ENCODE data around the gene FBXO46. TPM values are rescaled to one million over a fixed set of nuclear protein-coding genes. Genes with fewer than 3 reads are reported as not detected.

The FBXO46 gene
- total and polyA plus RNA-seq, 4 donors, result 1.2 to 4.5 (median 3.6) TPM

DNA sequence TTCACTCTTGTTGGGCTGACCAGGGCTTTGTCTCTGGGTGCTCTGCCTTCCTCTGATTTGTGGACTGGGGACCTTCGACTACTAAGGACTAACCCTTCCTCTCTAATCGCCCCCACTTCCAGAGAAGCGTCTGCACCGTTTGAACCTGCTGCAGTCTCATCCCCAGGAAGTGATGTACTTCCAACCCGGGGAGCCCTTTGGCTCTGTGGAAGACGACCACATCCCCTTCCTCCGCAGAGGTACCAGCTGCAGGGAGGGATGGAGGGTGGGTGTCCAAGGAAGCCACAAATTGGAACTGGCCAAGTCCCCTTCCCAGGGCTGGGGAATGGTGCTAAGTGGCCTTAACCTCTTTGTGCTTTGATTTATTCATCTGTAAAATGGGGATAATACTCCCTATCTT, 29.0 kb downstream of the FBXO46 start:
- no peak for DNase-seq (ENCODE audit: low spot score)
- Histone ChIP-seq H3K9me3 (ENCODE audit: control insufficient read depth in 4 of 4, low read length in 3 of 4) (no peaks in the 10 kb centered on the region), H3K27ac (ENCODE audit: low read depth in 1 of 2, low read length in 2 of 2) (no peak overlapping the region), H3K27me3 (ENCODE audit: control insufficient read depth in 4 of 4, insufficient read depth in 4 of 4, low read length in 3 of 4) (no peaks in the 10 kb centered on the region), H3K4me1 (ENCODE audit: control insufficient read depth in 4 of 4, insufficient read depth in 4 of 4, low read length in 3 of 4) (no peaks in the 10 kb centered on the region), H3K9ac (ENCODE audit: low read depth in 1 of 2, low read length in 2 of 2) (no peak overlapping the region), H3K36me3 (ENCODE audit: control insufficient read depth in 4 of 4, insufficient read depth in 3 of 4, low read depth in 1 of 4, low read length in 3 of 4) (peaks cover 0 to 20% (median 11%) of the 10 kb centered on the region in 4 donors), H3K4me3 (ENCODE audit: low read depth in 1 of 3, low read length in 3 of 3) (no peak overlapping the region)
- TF ChIP-seq HNF4A (conservative IDR thresholded peaks at IDR 0.05), result no peak
- no peak for TF ChIP-seq ATF3 (IDR thresholded peaks at IDR 0.05)
- no peak for TF ChIP-seq JUND (IDR thresholded peaks at IDR 0.05)
- no peak for TF ChIP-seq EGR1 (IDR thresholded peaks at IDR 0.05; ENCODE audit: low read depth in 2 of 2)
- no peak for TF ChIP-seq CTCF (IDR thresholded peaks at IDR 0.05; ENCODE audit: low read depth, low read length, missing input control)
- TF ChIP-seq, protein P1, sequence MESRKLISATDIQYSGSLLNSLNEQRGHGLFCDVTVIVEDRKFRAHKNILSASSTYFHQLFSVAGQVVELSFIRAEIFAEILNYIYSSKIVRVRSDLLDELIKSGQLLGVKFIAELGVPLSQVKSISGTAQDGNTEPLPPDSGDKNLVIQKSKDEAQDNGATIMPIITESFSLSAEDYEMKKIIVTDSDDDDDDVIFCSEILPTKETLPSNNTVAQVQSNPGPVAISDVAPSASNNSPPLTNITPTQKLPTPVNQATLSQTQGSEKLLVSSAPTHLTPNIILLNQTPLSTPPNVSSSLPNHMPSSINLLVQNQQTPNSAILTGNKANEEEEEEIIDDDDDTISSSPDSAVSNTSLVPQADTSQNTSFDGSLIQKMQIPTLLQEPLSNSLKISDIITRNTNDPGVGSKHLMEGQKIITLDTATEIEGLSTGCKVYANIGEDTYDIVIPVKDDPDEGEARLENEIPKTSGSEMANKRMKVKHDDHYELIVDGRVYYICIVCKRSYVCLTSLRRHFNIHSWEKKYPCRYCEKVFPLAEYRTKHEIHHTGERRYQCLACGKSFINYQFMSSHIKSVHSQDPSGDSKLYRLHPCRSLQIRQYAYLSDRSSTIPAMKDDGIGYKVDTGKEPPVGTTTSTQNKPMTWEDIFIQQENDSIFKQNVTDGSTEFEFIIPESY (IDR thresholded peaks at IDR 0.05), result no peak
- no peak for TF ChIP-seq FOXA2 (IDR thresholded peaks at IDR 0.05)
- no peak for TF ChIP-seq RXRA (IDR thresholded peaks at IDR 0.05)
- 84% methylated on average over 7 of the region's 7 CpGs for WGBS

- WGBS, result 1% methylated on average over 22 of the region's 22 CpGs
- Histone ChIP-seq H3K4me3 (ENCODE audit: low read depth in 1 of 3, low read length in 3 of 3) (peak overlapping the region; percentile 77 to 92 (median 82)), H3K9ac (ENCODE audit: low read depth in 1 of 2, low read length in 2 of 2) (peak overlapping the region; percentile 53 to 78), H3K9me3 (ENCODE audit: control insufficient read depth in 4 of 4, low read length in 3 of 4) (no peaks in the 10 kb centered on the region), H3K36me3 (ENCODE audit: control insufficient read depth in 4 of 4, insufficient read depth in 3 of 4, low read depth in 1 of 4, low read length in 3 of 4) (peaks cover 0 to 12% (median 5%) of the 10 kb centered on the region in 4 donors), H3K27me3 (ENCODE audit: control insufficient read depth in 4 of 4, insufficient read depth in 4 of 4, low read length in 3 of 4) (no peaks in the 10 kb centered on the region), H3K4me1 (ENCODE audit: control insufficient read depth in 4 of 4, insufficient read depth in 4 of 4, low read length in 3 of 4) (peaks cover 0 to 15% (median 7%) of the 10 kb centered on the region in 4 donors), H3K27ac (ENCODE audit: low read depth in 1 of 2, low read length in 2 of 2) (peak overlapping the region; percentile 87 to 96)
- peak; percentile 83 for DNase-seq (ENCODE audit: low spot score)
- TF ChIP-seq TAF1 (conservative IDR thresholded peaks at IDR 0.05), result no peak
- TF ChIP-seq CTCF (IDR thresholded peaks at IDR 0.05; ENCODE audit: low read depth, low read length, missing input control), result peak; percentile 70
- peak; percentile 66 to 76 for TF ChIP-seq RAD21 (IDR thresholded peaks at IDR 0.05)
These were observed 37.4 kb downstream of the FBXO46 start for GRCh38 chr19:45693106-45693788.

All from liver (tissue), 9 donors.